Measurements from ENCODE around the gene CHPF2.

The CHPF2 gene

DNA sequence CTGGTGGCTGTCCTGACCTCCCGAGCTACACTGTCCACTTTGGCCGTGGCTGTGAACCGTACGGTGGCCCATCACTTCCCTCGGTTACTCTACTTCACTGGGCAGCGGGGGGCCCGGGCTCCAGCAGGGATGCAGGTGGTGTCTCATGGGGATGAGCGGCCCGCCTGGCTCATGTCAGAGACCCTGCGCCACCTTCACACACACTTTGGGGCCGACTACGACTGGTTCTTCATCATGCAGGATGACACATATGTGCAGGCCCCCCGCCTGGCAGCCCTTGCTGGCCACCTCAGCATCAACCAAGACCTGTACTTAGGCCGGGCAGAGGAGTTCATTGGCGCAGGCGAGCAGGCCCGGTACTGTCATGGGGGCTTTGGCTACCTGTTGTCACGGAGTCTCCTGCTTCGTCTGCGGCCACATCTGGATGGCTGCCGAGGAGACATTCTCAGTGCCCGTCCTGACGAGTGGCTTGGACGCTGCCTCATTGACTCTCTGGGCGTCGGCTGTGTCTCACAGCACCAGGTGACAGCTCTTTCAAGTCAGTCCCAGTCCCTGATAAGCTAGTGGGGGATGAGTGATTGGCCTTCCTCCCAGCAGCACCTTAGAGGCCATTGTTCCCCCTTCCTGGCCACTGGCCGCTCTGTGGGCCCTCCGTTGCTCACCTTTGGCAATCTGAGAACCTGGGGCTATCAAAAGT lies 3.0 kb downstream of the CHPF2 start:
- no peak for DNase-seq

DNA sequence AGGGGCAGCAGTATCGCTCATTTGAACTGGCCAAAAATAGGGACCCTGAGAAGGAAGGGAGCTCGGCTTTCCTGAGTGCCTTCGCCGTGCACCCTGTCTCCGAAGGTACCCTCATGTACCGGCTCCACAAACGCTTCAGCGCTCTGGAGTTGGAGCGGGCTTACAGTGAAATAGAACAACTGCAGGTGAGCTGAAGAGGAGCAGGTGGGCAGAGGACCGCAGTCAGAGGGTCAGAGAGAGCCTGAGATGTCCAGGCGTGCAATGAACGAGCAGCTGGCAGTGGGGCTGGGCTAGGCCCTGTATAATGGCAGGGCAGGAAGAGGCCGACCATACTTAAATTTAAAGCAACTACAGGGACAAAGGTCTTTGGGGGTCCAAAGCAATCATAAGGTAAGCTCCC lies 4.1 kb downstream of the CHPF2 start:
- DNase-seq: no peak

DNA sequence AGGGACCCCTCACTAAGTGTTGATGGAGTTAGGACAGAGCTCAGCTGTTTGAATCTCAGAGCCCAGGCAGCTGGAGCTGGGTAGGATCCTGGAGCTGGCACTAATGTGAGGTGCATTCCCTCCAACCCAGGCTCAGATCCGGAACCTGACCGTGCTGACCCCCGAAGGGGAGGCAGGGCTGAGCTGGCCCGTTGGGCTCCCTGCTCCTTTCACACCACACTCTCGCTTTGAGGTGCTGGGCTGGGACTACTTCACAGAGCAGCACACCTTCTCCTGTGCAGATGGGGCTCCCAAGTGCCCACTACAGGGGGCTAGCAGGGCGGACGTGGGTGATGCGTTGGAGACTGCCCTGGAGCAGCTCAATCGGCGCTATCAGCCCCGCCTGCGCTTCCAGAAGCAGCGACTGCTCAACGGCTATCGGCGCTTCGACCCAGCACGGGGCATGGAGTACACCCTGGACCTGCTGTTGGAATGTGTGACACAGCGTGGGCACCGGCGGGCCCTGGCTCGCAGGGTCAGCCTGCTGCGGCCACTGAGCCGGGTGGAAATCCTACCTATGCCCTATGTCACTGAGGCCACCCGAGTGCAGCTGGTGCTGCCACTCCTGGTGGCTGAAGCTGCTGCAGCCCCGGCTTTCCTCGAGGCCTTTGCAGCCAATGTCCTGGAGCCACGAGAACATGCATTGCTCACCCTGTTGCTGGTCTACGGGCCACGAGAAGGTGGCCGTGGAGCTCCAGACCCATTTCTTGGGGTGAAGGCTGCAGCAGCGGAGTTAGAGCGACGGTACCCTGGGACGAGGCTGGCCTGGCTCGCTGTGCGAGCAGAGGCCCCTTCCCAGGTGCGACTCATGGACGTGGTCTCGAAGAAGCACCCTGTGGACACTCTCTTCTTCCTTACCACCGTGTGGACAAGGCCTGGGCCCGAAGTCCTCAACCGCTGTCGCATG lies 5.2 kb downstream of the CHPF2 start:
- no peak for DNase-seq

DNA sequence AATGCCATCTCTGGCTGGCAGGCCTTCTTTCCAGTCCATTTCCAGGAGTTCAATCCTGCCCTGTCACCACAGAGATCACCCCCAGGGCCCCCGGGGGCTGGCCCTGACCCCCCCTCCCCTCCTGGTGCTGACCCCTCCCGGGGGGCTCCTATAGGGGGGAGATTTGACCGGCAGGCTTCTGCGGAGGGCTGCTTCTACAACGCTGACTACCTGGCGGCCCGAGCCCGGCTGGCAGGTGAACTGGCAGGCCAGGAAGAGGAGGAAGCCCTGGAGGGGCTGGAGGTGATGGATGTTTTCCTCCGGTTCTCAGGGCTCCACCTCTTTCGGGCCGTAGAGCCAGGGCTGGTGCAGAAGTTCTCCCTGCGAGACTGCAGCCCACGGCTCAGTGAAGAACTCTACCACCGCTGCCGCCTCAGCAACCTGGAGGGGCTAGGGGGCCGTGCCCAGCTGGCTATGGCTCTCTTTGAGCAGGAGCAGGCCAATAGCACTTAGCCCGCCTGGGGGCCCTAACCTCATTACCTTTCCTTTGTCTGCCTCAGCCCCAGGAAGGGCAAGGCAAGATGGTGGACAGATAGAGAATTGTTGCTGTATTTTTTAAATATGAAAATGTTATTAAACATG lies 6.0 kb downstream of the CHPF2 start:
- DNase-seq: no peak

DNA sequence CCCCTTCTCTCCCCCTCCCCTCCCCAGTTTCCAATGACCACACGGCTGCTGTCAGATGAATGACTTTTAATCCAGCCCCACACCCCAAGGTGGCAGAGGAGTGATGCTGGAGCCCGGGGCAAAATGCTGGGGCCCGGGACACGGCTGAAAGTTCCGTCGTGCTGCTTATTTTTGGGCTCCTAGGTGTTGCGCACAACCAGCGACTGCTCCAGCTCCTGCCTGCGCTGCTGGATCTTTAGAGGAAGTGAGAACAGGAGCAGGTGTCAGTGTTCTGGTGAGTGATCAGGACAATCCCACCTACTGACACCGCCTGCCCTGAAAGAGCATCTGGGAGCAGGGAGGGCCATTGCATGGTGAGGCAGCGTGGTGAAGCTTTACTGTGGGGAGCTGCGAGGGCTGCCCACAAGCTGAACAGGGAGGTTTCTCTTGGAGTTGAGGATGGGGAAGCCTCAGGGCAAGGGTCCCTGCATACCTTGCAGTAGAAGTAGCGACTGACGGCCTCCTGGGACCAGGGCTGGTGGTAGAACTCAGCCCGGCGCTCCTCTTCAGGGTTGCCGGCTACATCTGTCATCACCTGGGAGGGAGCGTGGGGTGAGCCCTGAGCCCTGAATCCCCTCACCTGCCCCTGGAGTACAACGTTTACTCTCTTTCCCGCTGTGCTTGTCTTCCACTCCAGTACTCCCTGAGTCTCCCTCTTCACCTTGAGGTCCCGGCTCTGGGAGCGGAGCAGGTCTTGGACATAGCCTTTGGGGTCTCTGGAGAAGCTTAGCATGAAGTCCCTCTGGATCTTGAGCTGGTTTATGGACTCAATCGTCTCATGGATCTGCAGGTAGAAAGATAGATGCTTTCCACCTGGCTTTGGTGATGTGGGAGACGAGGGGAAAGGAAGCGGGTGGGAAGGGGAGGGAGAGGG lies 6.9 kb downstream of the CHPF2 start:
- DNase-seq: no peak

DNA sequence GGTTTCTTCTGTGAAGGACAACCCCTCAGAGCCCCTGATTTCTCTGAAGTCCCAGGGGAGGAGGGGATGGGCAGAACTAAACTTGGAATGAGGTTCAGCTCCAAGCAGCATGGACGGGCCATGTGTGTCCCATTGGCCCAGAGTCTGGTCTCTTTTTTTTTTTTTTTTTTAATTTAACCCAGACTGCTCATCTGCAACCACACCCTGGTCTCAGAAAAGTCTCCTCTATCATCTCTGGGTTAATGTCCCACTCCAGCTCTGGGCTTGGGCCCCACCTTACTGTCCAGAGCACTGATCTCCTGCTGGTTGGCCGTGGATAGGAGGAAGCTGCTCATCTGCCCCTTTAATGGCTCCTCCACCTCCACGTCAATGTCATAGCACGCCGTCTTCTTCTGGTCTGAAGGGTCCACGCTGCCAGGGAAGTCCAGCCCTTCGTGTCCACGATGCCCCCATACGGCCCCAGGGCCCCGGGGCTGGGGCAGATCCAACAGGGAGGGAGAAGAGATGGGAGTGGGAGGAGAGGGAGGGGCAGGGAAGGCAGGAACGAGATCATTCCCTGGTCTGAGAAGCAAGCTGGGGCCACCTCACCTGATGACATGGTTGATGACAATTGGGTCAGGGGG lies 7.7 kb downstream of the CHPF2 start:
- no peak for DNase-seq

DNA sequence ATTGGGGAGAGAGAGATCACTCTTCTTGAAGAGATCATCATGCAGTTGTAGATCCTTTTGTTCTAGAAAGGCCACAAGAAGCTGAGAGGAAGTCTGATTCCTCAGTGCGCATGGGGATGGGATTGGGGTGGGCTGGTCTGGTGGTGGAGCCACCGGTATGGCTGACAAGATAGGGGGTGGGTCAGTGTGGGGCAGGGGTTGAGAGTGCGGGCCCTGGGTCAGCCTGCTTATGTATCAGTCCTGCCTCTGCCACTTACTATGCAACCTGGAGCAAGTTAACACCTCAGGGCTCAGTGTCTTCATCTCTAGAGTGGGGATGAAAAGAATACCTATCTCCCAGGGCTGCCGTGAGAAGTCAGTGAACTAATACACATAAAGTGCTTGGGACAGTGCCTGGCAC lies 8.3 kb downstream of the CHPF2 start:
- DNase-seq: no peak

DNA sequence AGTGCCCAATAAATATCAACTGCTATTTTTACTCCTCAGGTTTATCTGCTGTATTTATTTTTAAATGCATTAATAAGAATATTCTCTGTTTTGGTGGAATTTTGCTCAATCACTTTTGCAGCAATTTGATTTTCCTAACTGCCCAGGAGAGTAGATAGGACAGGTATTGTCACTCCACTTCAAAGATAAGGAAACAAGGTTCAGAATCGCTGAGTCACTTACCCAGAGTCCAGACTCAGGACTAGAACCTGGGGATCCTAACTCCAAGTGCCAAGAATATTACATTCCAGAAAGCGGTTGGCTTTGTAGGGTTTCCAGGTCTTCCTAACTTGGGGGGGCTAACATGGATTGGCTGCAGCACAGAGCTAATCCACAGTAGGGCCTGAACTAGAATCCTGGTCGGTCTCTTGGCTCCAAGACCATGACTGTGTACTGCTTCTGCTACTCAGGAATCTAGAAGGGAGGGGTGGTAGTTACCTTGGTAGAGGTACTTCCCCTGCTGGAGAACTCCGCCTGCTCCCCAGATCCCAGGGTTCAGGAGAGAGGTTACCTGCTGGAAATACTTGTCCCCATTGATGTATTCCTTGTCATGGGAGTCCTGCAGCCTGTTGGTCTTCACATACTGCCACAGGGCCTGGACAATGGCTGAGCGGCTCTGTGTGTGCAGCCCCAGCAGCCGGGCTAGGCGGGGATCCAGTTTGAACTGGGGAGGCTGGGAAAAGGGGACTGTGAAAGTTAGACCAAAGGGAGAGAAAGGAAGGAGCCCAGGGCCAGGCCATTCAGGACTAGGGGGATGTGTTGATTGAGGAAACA lies 8.9 kb downstream of the CHPF2 start:
- no peak for DNase-seq

DNA sequence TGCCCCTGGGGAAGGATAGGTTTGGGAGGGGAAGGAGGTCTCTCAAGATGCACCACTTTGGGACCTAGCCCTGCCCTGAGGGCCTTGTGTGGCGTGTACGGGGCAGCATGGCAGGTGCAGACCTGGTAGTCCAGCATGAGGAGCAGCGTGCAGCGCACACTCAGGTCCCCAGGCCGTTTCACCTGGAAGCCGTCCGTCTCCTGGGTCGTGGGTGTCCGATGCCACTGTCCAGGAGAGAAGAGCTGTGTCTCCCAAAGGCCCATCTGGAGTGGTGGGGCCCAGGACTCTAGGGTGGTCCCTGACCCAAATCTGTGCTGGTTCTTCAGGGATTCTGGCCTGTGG lies 9.4 kb downstream of the CHPF2 start:
- no peak for DNase-seq

DNA sequence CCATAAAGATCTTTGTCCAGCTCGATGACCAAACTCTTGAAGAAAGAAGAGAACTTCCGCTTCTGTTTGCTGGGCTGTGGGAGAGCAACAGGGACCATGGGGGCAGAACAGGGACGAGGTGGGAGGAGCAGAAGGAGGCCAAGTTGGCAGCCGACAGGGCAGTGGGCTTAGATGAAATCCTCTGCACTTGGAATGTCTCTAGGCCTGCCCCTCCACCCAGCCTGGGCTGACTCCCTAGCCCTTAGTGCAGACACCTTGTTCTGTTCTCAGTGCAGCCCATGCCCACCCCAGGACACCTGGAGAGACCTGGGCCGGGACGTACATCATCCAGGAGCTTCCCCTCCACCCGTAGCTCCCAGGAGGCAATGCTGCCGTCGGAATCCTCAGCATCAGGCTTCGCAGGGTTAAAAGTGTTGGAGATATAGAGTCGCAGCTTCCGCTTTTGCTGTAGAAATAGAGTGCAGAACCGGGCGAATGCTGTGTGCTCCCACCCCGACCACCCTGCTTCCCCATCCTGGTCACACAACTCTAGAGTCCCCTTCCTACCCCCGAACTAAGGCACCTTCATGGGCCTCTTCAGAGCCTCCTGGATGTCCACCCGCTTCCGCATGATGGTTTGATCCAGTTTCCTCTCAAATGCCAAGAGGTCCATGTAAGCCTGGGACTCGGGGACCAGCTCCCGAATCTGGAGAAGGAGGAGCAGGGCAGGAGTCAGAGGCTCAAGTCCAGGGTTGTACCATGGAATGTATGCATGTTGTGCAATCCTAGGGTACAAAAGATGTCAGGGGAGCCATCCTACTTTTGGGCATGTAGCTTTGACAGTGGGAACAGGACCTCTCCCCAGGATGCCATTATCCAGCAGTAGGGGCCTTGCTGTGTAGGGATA lies 10.1 kb downstream of the CHPF2 start:
- no peak for DNase-seq

DNA sequence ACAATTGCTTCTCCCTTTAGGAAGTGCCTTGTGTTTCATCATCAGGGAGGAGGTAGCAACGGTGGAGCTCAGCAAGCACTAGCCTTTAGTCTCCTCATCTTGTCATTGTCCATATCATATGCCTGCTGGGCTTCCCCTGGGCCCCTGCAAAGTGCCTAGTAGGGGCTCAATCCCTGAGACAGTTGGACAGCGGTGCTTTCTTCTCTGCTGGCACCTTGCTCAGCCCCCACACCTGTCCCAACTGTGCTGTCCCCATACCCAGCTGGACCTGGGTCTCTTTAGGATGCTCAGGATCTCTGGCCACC lies 10.7 kb downstream of the CHPF2 start:
- no peak for DNase-seq

DNA sequence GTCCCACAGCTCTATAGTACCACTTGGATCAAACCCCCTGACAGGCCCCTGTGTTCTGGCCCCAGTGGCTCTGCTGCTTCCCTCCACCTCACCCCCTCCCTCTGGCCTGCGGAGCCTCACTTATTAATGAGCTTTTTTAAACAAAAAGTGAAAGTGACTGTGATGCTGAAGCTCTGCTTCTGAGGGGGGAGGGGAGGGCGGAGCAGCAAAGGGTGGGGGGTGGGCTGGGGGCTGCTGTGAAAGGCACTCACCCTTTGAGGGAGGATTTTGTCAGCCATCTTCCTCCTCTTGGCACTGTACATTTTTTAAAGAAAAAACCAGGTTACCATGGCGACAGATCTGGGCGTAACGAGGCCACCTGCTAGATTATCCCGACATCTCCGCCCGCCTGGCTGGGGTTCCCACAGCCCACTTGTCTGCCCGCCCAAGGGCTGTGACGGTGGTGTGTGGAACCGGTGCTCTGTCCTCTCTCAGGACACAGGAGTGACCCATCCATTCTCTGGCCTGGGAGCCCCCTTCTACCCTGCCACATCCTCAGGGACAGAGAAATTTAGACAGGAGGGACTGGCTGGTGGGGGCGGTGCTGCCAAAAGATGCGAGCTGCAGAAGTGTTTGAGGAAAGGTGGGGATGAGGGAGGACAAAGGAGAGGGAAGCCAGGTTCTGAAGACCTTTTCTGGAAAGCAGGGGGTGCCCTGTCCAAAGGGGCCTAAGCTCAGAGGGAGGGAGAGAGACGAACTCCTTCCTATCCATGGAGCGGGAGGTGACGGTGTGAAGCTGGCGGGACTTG lies 11.3 kb downstream of the CHPF2 start:
- DNase-seq: no peak

DNA sequence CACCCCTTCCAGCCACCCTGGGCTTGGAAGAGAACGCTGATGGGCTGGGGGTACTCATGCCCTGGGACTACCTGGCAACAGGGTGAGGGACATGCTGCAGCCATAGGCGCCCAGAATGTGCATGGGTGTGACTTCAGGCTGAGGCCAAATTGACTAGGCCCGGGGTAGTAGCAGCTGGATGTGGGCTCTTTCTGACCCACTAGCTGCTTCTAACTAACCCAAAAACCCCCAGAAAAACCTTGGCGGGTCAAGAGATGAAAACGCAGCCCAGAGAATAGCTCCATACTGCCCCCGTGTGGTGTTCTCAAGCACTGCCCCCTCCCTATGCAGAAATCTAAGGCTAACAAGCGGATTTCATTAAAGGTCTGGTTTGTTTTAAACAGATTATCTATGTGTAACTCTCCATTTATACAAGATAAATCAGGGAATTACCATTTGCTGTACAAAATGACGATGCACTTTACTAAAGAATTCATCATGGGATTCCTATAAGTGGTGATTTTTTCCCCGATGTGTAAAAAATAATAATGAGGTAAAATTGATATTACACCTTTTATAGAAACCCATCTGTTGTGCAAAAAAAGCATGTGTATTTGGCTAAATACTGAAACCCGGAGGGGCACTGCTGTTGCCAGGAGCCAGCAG lies 12.0 kb downstream of the CHPF2 start:
- no peak for DNase-seq

DNA sequence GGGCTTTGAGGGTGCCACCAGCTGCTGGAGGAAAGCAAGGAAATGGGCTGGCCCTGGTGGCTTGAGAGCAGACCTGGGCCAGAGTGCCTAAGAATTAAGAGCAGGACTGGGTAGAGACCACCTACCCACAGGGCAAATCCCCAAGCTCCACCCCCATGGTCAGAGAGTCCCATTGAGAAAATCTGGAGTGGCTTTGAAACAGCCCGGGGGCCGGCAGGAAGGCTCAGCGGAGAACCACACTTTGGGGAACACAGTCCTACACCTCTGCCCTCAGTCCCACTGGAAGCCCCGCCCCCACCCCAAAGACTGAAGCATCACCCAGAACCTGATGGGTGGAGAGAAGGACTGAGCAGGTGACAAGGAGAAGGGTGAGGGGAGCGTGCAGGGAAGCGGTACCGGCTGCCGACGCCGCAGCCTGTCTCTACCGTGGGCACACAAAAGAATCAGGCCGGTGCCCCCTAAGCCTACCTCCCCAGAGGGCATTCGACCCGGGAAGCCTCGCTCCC lies 12.6 kb downstream of the CHPF2 start:
- no peak for DNase-seq

DNA sequence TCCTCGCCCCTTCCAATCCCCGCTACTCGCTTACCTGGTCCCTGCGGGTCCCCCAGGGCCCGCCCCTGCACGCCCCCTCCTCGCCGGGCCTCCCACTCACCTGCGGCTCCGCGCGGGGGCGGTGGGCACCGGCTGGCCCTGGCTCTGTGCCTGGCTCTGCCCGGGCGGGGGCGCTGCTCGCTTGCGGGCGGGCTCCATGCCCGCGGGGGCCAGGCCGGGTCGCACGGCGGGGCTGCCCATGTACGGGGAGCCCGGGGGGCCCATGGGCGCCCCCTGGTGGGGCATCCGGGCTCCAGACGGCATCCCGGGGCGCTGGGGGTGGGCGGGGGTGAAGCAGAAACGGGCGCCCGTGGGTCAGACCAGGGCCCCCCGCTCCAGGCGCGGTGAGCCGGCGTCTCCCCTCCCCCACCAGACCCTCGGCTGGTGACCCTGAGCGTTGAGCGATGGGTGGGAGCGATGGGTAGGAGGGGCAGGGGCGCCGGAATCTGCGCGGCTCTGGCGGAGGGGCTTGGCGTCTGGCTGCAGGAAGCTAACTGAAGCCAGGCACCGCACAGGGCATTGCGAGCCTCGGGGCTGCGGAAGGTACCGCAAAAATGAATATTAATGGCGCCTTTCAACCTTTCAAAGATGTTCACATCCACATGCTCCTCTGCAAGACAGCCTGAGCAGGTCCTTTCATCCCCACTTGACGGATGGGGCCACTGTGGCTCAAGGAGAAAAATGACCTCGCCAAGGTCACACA lies 13.2 kb downstream of the CHPF2 start:
- no peak for DNase-seq

DNA sequence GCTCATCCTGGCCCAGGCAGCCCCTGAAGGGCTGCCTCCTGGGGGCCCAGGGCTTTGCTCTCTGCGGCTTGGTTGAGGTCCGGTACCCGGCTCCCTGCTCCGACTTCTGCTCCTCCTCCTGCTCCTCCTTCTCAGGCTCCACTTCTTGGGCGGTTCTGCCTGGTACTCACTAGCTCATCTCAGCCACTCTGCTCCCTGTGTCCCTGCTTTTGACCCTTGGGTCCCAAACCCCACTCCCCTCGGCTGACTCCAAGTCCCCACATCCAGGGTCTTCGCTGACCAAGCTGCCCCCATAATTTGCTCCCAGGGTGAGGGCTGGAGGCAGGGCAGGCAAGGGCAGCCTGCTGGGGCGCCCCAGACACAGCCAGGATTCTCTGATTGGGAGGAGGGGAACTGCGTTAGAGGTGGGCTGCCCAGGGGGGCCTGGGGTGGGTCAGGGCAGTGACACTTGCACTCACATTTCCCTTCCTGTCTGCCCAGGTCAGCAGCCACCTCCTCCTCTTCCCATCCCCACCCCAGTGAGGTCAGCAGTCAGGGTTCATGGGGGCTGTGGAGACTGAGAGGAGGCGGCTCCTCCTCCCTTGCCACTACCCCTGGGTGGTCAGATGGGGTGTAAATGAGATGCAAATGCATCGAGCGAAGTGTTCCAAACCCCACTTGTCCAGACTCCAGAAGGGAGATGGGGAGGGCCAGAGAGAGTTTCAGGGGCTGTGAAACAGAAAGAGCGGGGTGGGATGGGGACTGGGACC lies 14.0 kb downstream of the CHPF2 start:
- no peak for DNase-seq

DNA sequence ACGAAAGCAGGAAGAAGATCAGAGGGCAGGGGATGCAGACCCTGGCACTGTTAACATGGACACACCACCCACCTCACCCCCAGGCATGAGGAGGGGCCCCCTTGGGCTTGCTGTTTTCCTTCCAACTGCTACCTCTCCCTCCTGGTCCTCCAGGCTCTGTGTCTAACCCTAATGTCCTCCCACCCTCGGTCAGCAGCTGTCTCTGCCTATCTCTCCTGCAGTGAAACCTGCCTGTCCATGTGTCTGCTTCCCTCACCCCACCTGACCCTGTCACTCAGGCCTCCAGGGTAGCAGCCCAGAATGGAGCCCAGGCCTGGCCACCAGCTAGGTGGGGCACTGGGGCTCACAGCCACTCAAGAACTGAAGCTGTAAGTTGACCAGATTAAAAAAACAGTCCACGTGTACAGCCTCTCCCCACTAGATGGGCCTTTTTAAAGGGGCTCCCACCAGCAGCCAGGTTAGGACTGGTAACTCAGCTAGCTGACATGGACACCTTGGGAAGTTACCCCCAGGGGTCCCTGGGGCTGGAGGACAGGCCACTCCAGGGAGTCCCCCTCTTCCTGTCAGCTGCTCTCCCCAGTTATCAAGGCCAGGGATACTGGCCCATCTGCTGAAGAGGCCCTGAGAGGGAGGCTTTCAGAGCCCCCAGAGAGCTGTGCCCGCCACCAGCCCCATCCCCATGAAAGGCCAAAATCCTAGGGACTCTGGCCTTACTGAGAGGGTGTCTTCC lies 14.7 kb downstream of the CHPF2 start:
- DNase-seq: no peak
